ENCODE results near the gene RAPGEF1.
A peak's percentile ranks its signal among the peaks of the same experiment; 100 is the strongest.

RAPGEF1 gene

GRCh38 chr9:131728546-131728910 lies 11.3 kb downstream of the RAPGEF1 start:
- Histone ChIP-seq H3K9ac (ENCODE audit: low read length) (peak overlapping the region; percentile 59), H3F3A (ENCODE audit: insufficient read depth) (peaks cover 91% of the 10 kb centered on the region), H3K27ac (ENCODE audit: low read depth, low read length) (peak overlapping the region; percentile 99), H3K9me2 (replicated peaks; ENCODE audit: insufficient read depth, low read length) (no peaks in the 10 kb centered on the region), H3K4me2 (ENCODE audit: low read depth, low read length, poor library complexity, severe bottlenecking) (peak overlapping the region; percentile 72), H3K36me3 (ENCODE audit: low read length) (peaks cover 3% of the 10 kb centered on the region; the same call in 1 of the 2 replicates), H4K20me1 (ENCODE audit: low read depth, low read length) (no peaks in the 10 kb centered on the region), H2AFZ (ENCODE audit: low read depth, low read length, severe bottlenecking) (no peak overlapping the region), H3K9me3 (ENCODE audit: insufficient read depth, low read length) (no peaks in the 10 kb centered on the region), H3K4me3 (ENCODE audit: insufficient read depth, low read length, poor library complexity, severe bottlenecking) (peak overlapping the region; percentile 25), H3K27me3 (ENCODE audit: low read length) (no peaks in the 10 kb centered on the region), H3K79me2 (ENCODE audit: insufficient read depth, low read length) (peaks cover 62% of the 10 kb centered on the region)
- TF ChIP-seq EZH2phosphoT487 (conservative IDR thresholded peaks at IDR 0.05; ENCODE audit: low read length) (no peak), CTCF (IDR thresholded peaks at IDR 0.05; ENCODE audit: insufficient read depth, low read length, poor library complexity, severe bottlenecking) (no peak)

GRCh38 chr9:131727795-131728545 lies 11.9 kb downstream of the RAPGEF1 start:
- Histone ChIP-seq H3K27ac (ENCODE audit: low read depth, low read length) (peak overlapping the region; percentile 99), H3K36me3 (ENCODE audit: low read length) (peaks cover 3% of the 10 kb centered on the region; the same call in 1 of the 2 replicates), H3K9me3 (ENCODE audit: insufficient read depth, low read length) (no peaks in the 10 kb centered on the region), H3K27me3 (ENCODE audit: low read length) (no peaks in the 10 kb centered on the region), H3K4me3 (ENCODE audit: insufficient read depth, low read length, poor library complexity, severe bottlenecking) (peak overlapping the region; percentile 25), H3K9ac (ENCODE audit: low read length) (peak overlapping the region; percentile 59), H3K4me2 (ENCODE audit: low read depth, low read length, poor library complexity, severe bottlenecking) (peak overlapping the region; percentile 72), H4K20me1 (ENCODE audit: low read depth, low read length) (no peaks in the 10 kb centered on the region), H3K9me2 (replicated peaks; ENCODE audit: insufficient read depth, low read length) (no peaks in the 10 kb centered on the region), H2AFZ (ENCODE audit: low read depth, low read length, severe bottlenecking) (no peak overlapping the region), H3F3A (ENCODE audit: insufficient read depth) (peaks cover 90% of the 10 kb centered on the region), H3K79me2 (ENCODE audit: insufficient read depth, low read length) (peaks cover 64% of the 10 kb centered on the region)
- TF ChIP-seq CTCF (IDR thresholded peaks at IDR 0.05; ENCODE audit: insufficient read depth, low read length, poor library complexity, severe bottlenecking) (no peak), EZH2phosphoT487 (conservative IDR thresholded peaks at IDR 0.05; ENCODE audit: low read length) (no peak)

- peak overlapping the region; percentile 59 for H3K9ac ChIP-seq (ENCODE audit: low read length)
These were observed 12.6 kb downstream of the RAPGEF1 start for GRCh38 chr9:131727184-131727759.

More at GRCh38 chr9:131727184-131727759, 12.6 kb downstream of the RAPGEF1 start:
- Histone ChIP-seq H3K79me2 (ENCODE audit: insufficient read depth, low read length) (peaks cover 63% of the 10 kb centered on the region), H3K27ac (ENCODE audit: low read depth, low read length) (peak overlapping the region; percentile 99), H3F3A (ENCODE audit: insufficient read depth) (peaks cover 83% of the 10 kb centered on the region), H3K4me3 (ENCODE audit: insufficient read depth, low read length, poor library complexity, severe bottlenecking) (peak overlapping the region; percentile 25), H4K20me1 (ENCODE audit: low read depth, low read length) (no peaks in the 10 kb centered on the region), H3K36me3 (ENCODE audit: low read length) (peaks cover 3% of the 10 kb centered on the region; the same call in 1 of the 2 replicates), H2AFZ (ENCODE audit: low read depth, low read length, severe bottlenecking) (no peak overlapping the region), H3K9me2 (replicated peaks; ENCODE audit: insufficient read depth, low read length) (no peaks in the 10 kb centered on the region), H3K27me3 (ENCODE audit: low read length) (no peaks in the 10 kb centered on the region), H3K9me3 (ENCODE audit: insufficient read depth, low read length) (no peaks in the 10 kb centered on the region), H3K4me2 (ENCODE audit: low read depth, low read length, poor library complexity, severe bottlenecking) (peak overlapping the region; percentile 72)
- TF ChIP-seq EZH2phosphoT487 (conservative IDR thresholded peaks at IDR 0.05; ENCODE audit: low read length) (no peak), CTCF (IDR thresholded peaks at IDR 0.05; ENCODE audit: insufficient read depth, low read length, poor library complexity, severe bottlenecking) (no peak)

Measured in SU-DHL-6 (cell line).